IMR-90 (cell line): Measurements from ENCODE around the gene MIOX. TPM values are rescaled to one million over a fixed set of nuclear protein-coding genes. Genes with fewer than 3 reads are reported as not detected.

ENCODE experiments used
- ATAC-seq: fragments of 200-7000 bp; cut with Tn5 transposase; 2 replicates; pipeline ENCODE4 v1.9.1; 2020; ENCODE audit warnings: low read depth, mild to moderate bottlenecking, moderate library complexity
- BruUV-seq: library from RNA; stranded (reverse); fragments of 400-500 nt; replicated peaks from 2 replicates; lab custom pipeline; 2021; lab: Mats Ljungman, UMichigan
- CTCF ChIA-PET: fragments of 300-600 bp; formaldehyde crosslinking; extraction: SDS; loops from one replicate; lab custom pipeline; 2021; ENCODE audit warnings: antibody characterized with exemption; lab: Yijun Ruan, JAX
- POLR2A ChIA-PET: fragments of 300-600 bp; sonication (Branson Sonifier 250); formaldehyde crosslinking; loops from one replicate; lab custom pipeline; 2022; ENCODE audit warnings: antibody characterized with exemption; ENCODE audit not compliant: unreplicated experiment; lab: Charles Lee
- DNase-seq: peaks from one replicate; pipeline ENCODE4 v3.0.0; 2013
- H2AFZ ChIP-seq: replicated peaks from 2 replicates; pipeline ENCODE3; 2013; ENCODE audit warnings: low read length, mild to moderate bottlenecking; ENCODE audit not compliant: poor library complexity
- H2AK5ac ChIP-seq: 2 replicates; pipeline ENCODE4 v1.6.1; 2013; ENCODE audit warnings: low read depth, low read length, inconsistent platforms
- H2AK9ac ChIP-seq: replicated peaks from 2 replicates; pipeline ENCODE3; 2013; ENCODE audit warnings: mild to moderate bottlenecking, low read depth, low read length, moderate library complexity; ENCODE audit not compliant: poor library complexity
- H2BK120ac ChIP-seq: 2 replicates; pipeline ENCODE4 v1.6.1; 2013; ENCODE audit warnings: low read depth, low read length, inconsistent platforms
- H2BK15ac ChIP-seq: 3 replicates; pipeline ENCODE4 v1.6.1; 2013; ENCODE audit warnings: low read depth, low read length, inconsistent platforms
- H2BK20ac ChIP-seq: 2 replicates; pipeline ENCODE4 v1.6.1; 2013; ENCODE audit warnings: low read depth, mild to moderate bottlenecking, inconsistent platforms, low read length, moderate library complexity
- H2BK5ac ChIP-seq: 2 replicates; pipeline ENCODE4 v1.6.1; 2013; ENCODE audit warnings: mild to moderate bottlenecking, low read depth, low read length, inconsistent platforms; ENCODE audit not compliant: poor library complexity, severe bottlenecking
- H3K14ac ChIP-seq: replicated peaks from 2 replicates; pipeline ENCODE4 v1.6.1; 2013; ENCODE audit warnings: low read depth, low read length, inconsistent platforms
- H3K18ac ChIP-seq: 2 replicates; pipeline ENCODE4 v1.6.1; 2013; ENCODE audit warnings: low read depth, low read length, control low read depth
- H3K23ac ChIP-seq: 2 replicates; pipeline ENCODE4 v1.6.1; 2013; ENCODE audit warnings: low read depth, low read length, inconsistent platforms
- H3K27ac ChIP-seq: 2 replicates; pipeline ENCODE4 v1.5.1; 2013; ENCODE audit warnings: mild to moderate bottlenecking, control low read depth, low read length; ENCODE audit not compliant: insufficient read depth
- H3K27me3 ChIP-seq: 2 replicates; pipeline ENCODE4 v1.6.1; 2013; ENCODE audit warnings: low read length; ENCODE audit not compliant: control insufficient read depth, insufficient read depth
- H3K36me3 ChIP-seq: 2 replicates; pipeline ENCODE4 v1.6.1; 2013; ENCODE audit warnings: low read length, mixed read lengths; ENCODE audit not compliant: control insufficient read depth, insufficient read depth
- H3K4ac ChIP-seq: 2 replicates; pipeline ENCODE4 v1.6.1; 2013; ENCODE audit warnings: low read depth, low read length, inconsistent platforms
- H3K4me1 ChIP-seq: 2 replicates; pipeline ENCODE4 v1.6.1; 2013; ENCODE audit warnings: low read length, mixed read lengths; ENCODE audit not compliant: control insufficient read depth, insufficient read depth
- H3K4me2 ChIP-seq: 2 replicates; pipeline ENCODE4 v1.6.1; 2013; ENCODE audit warnings: low read depth, mild to moderate bottlenecking, control low read depth, low read length, moderate library complexity
- H3K4me3 ChIP-seq: 2 replicates; pipeline ENCODE4 v1.5.1; 2013; ENCODE audit warnings: low read depth, mild to moderate bottlenecking, control low read depth, low read length, moderate library complexity; ENCODE audit not compliant: insufficient read depth
- H3K56ac ChIP-seq: 2 replicates; pipeline ENCODE4 v1.6.1; 2013; ENCODE audit warnings: low read length, inconsistent platforms; ENCODE audit not compliant: insufficient read depth; ENCODE audit errors: extremely low read depth
- H3K79me1 ChIP-seq, 2 experiments: 2 replicates each; pipeline ENCODE4 v1.6.1; 2013; ENCODE audit warnings: low read length in 2 of 2, inconsistent platforms in 1 of 2, low read depth in 1 of 2
- H3K9ac ChIP-seq: 2 replicates; pipeline ENCODE4 v1.6.1; 2013; ENCODE audit warnings: low read depth, low read length, control low read depth
- H3K9me1 ChIP-seq: 2 replicates; pipeline ENCODE4 v1.6.1; 2013; ENCODE audit warnings: low read length, inconsistent platforms; ENCODE audit not compliant: insufficient read depth
- H3K9me3 ChIP-seq: 2 replicates; pipeline ENCODE4 v1.6.1; 2013; ENCODE audit warnings: low read length; ENCODE audit not compliant: control insufficient read depth, insufficient read depth
- H4K20me1 ChIP-seq: 2 replicates; pipeline ENCODE4 v1.6.1; 2013; ENCODE audit warnings: low read length, inconsistent platforms; ENCODE audit not compliant: insufficient read depth
- H4K5ac ChIP-seq: 2 replicates; pipeline ENCODE4 v1.6.1; 2013; ENCODE audit warnings: mild to moderate bottlenecking, low read depth, low read length, control low read depth
- H4K8ac ChIP-seq, 2 experiments: 2 replicates each; pipeline ENCODE4 v1.6.1; 2013; ENCODE audit warnings: low read depth in 2 of 2, low read length in 2 of 2, control low read depth in 1 of 2, inconsistent platforms in 1 of 2
- H4K91ac ChIP-seq: 2 replicates; pipeline ENCODE4 v1.6.1; 2013; ENCODE audit warnings: low read depth, low read length, inconsistent platforms; ENCODE audit not compliant: insufficient read depth
- CEBPB ChIP-seq: IDR thresholded peaks from 2 replicates; pipeline ENCODE4 v1.6.1; 2012; ENCODE audit warnings: low read depth, low read length, improper control_type of control experiment
- MAFK ChIP-seq: IDR thresholded peaks from 2 replicates; pipeline ENCODE4 v1.6.1; 2012; ENCODE audit warnings: low read depth, low read length, improper control_type of control experiment
- MAZ ChIP-seq: IDR thresholded peaks from 2 replicates; pipeline ENCODE4 v1.6.1; 2012; ENCODE audit warnings: low read depth, mild to moderate bottlenecking, low read length, improper control_type of control experiment, moderate library complexity, borderline replicate concordance
- RAD21 ChIP-seq: IDR thresholded peaks from 2 replicates; pipeline ENCODE4 v1.6.1; 2012; ENCODE audit warnings: low read length, improper control_type of control experiment
- WGBS, 2 experiments: methylation state at CpG; one replicate each; pipeline versions ENCODE4 v1.1.5 to v1.1.7; 2013; ENCODE audit warnings: missing lambda C conversion rate in 2 of 2; ENCODE audit not compliant: insufficient read length in 1 of 2; ENCODE audit errors: extremely low coverage in 2 of 2; 5-methylcytosine and 5-hydroxymethylcytosine counted together
- dilution Hi-C: fragments of 300-500 bp; cut with HindIII; formaldehyde crosslinking; loops from one replicate; pipeline ENCODE4 v1.14.3; 2018; ENCODE audit warnings: low sequenced_read_pairs; ENCODE audit not compliant: unreplicated experiment
- in situ Hi-C: fragments of 300-500 bp; cut with MboI; formaldehyde crosslinking; loops from 3 replicates; pipeline ENCODE4 v1.14.3; 2019; ENCODE audit warnings: low sequenced_read_pairs, inconsistent platforms, mixed read lengths
- intact Hi-C: fragments of 100-400 bp; cut with micrococcal nuclease; formaldehyde crosslinking; loops from 2 replicates; pipeline ENCODE4 v1.10.0; 2022
- polyA plus RNA-seq, 3 experiments: library from polyadenylated mRNA; depleted of rRNA; stranded (reverse); fragments of >200 nt; gene quantifications; 2 replicates each; pipeline ENCODE4 v1.2.3, GENCODE V29; 2012; ENCODE audit warnings: low replicate concordance in 1 of 3
- total RNA-seq: library from RNA; depleted of rRNA; stranded (reverse); fragments of >200 nt; gene quantifications from 2 replicates; pipeline ENCODE4 v1.2.3, GENCODE V29; 2012
- TF ChIP-seq, protein P1 (sequence below): fragments of 150-350 bp; IDR thresholded peaks from 2 replicates; pipeline ENCODE4 v1.6.1; 2016; ENCODE audit warnings: low read depth, mild to moderate bottlenecking, low read length, moderate library complexity, borderline replicate concordance

MIOX gene
- total and polyA plus RNA-seq, 2 of the 4 experiments (the other 2 are of a cell fraction) = not detected

- no peak overlapping the region for H3K9ac ChIP-seq
- H3K9me1 ChIP-seq = no peaks in the 10 kb centered on the region
- H4K8ac ChIP-seq = no peak overlapping the region
- ChIA-PET CTCF (no interaction called here), POLR2A (no interaction called here)
- H4K5ac ChIP-seq = no peak overlapping the region
- ATAC-seq (no peak), DNase-seq (no peak)
- no peak for TF ChIP-seq CEBPB
- TF ChIP-seq MAZ = no peak
- TF ChIP-seq, protein P1, sequence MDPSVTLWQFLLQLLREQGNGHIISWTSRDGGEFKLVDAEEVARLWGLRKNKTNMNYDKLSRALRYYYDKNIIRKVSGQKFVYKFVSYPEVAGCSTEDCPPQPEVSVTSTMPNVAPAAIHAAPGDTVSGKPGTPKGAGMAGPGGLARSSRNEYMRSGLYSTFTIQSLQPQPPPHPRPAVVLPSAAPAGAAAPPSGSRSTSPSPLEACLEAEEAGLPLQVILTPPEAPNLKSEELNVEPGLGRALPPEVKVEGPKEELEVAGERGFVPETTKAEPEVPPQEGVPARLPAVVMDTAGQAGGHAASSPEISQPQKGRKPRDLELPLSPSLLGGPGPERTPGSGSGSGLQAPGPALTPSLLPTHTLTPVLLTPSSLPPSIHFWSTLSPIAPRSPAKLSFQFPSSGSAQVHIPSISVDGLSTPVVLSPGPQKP = no peak
- TF ChIP-seq MAFK = no peak
- TF ChIP-seq RAD21 = no peak
- no peak overlapping the region for H2BK15ac ChIP-seq
- H2AFZ ChIP-seq = no peak overlapping the region
- no peak overlapping the region for H4K91ac ChIP-seq
- H3K4me2 ChIP-seq = no peak overlapping the region
- no peaks in the 10 kb centered on the region for H3K9me3 ChIP-seq
- no TSS peak for BruUV-seq
- no peaks in the 10 kb centered on the region; the same call in 1 of the 2 replicates for H4K20me1 ChIP-seq
- no peak overlapping the region for H3K4me3 ChIP-seq
- no peak overlapping the region for H3K18ac ChIP-seq
- H3K79me1 ChIP-seq = no peaks in the 10 kb centered on the region
- H3K27ac ChIP-seq = no peak overlapping the region
- dilution Hi-C loops = no loop called here
- no peaks in the 10 kb centered on the region; the same call in 1 of the 2 replicates for H3K27me3 ChIP-seq
- no peak overlapping the region for H2BK20ac ChIP-seq
- in situ Hi-C loops = no loop called here
- no peak overlapping the region for H3K56ac ChIP-seq
- H2AK9ac ChIP-seq = no peak overlapping the region
- intact Hi-C loops = no loop called here
- H3K14ac ChIP-seq = no peak overlapping the region
- no peaks in the 10 kb centered on the region for H3K36me3 ChIP-seq
- H2BK5ac ChIP-seq = no peak overlapping the region
- no peak overlapping the region for H2BK120ac ChIP-seq
- H3K4me1 ChIP-seq = no peaks in the 10 kb centered on the region
- 41% methylated on average over 10 of the region's 19 CpGs; no CpG with 5 or more reads in 1 of the 2 experiments for WGBS, 2 experiments
- H2AK5ac ChIP-seq = no peak overlapping the region
- H3K4ac ChIP-seq = no peak overlapping the region
- H3K23ac ChIP-seq = no peak overlapping the region
Measured at GRCh38 chr22:50488886-50489285, 2.2 kb downstream of the MIOX start.
